GM18526 (cell line): ENCODE measurements around the gene KCNJ1.

Source experiments
- POLR2A ChIP-seq: IDR thresholded peaks from 3 replicates; pipeline ENCODE4 v1.6.1; 2011; ENCODE audit not compliant: insufficient read length; ENCODE audit errors: extremely low read depth

The KCNJ1 gene

DNA sequence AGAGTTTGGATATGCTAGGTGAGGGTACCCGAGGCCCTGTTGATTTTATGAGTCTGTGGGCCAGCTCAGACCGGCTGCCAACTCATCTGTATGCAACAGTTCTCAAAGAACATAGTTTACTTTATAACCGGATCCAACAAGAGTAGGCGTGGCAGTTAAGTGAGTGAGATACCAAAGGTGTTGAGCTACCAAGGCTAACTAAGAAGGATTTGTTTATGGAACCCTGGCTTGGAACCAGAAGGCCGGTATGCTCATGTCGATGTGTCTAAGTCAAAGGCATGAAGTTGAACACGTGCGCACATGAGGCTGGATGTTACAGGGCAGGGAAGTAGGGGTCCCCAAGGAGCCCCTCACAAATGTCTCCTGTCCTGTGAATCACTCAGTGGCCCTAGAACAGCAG, at the start of gene KCNJ1:
KCNJ1 (minus strand) TSS at position 20 of the 400 bp plus-strand sequence. CDS start 27,053 bp downstream, outside the sequence.
- TF ChIP-seq POLR2A = no peak

DNA sequence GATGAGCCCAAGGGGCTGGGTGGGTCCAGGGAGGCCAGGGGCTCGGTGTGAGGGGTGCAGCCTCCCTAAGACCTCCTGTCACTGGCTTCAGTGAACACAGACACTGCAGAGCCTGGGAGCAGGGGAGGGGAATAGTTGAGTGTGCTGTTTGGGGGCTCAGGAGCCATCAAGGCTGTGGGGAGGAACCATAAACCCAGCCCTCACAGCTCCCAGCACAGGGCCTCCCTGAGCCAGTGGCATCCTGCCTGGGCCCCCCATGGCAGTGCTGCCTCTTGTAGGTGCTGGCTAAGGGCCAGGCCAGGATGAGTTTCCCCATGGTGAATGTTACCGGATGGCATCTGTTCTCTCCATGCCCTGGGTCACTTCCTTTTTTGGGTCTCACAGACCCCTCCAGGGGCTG, 49.6 kb upstream of the KCNJ1 start:
- no peak for TF ChIP-seq POLR2A

DNA sequence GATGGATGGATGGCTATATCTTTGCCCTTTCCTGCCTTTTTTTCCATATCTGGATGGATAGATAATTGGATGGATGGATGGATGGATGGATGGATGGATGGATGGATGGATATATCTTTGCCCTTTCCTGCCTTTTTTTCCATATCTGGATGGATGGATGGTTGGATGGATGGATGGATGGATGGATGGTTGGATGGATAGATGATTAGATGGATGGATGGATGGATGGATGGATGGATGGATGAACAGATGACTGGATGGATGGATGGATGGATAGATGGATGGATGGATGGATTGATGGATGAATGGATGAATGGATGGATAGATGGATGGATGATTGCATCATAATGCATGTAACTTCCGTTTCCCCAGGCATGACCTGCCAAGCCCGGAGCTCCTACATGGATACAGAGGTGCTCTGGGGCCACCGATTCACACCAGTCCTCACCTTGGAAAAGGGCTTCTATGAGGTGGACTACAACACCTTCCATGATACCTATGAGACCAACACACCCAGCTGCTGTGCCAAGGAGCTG, 49.0 kb upstream of the KCNJ1 start:
- no peak for TF ChIP-seq POLR2A

DNA sequence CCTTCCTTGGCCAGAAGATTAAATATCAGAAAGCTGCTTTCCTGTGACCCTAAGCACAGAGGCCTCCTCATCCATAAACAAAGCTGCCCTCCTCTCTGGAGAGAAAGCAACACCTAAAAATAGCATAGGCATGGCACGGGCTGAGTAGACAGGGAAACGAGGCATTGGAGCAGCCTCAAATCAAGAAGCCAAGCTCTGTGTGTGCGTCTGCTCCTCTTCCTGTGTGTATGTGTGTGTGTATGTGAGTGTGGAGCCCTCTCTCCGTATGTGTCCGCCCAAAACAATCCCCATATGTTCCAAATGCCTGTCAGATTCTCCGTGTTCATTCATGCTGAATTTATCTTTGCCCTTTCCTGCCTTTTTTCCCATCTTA, 48.0 kb upstream of the KCNJ1 start:
- TF ChIP-seq POLR2A = no peak

DNA sequence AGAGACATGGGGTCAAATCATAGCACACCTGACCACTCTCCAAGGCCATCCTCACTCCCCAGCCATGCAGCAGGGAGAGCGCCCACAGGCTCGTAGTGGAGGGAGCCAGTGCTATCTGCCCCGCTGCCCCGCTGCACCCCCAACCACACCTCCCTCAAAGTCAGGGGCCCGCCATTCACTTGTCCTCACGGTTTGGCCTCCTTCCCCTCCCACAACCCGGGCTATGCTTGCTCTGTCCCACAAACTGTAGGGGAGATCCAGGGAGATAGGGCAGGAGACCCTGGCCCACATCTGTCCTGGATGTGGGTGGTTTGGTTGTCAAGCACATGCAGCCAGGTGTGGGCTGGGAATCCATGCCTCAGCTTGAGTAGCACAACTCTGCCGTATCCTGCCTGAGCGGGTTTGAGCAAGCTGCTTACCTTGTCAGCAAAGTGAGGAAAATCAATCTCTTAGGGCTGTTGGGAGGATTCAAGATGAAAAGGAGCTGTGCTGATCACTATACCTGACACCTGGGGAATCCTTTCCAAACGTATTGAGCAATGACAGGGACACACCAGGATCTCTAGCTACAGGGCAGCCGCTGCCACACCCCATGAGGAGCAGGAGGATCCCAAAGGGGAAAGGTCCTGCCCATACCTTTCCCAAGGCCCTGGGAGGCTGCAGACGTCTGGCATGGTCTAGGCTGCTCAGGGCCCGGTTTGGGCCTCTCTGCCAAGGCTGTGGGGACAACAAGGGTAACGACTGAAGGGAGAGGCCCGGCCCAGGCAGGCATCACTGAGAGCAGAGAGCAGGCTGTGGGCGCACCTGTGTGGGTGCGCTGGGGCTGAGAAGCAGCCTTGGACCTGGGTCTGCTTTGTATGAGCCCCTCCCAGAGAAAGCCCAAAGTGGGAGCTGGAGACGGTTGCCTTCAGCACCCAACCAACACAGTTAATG, 47.4 kb upstream of the KCNJ1 start:
- TF ChIP-seq POLR2A = no peak

DNA sequence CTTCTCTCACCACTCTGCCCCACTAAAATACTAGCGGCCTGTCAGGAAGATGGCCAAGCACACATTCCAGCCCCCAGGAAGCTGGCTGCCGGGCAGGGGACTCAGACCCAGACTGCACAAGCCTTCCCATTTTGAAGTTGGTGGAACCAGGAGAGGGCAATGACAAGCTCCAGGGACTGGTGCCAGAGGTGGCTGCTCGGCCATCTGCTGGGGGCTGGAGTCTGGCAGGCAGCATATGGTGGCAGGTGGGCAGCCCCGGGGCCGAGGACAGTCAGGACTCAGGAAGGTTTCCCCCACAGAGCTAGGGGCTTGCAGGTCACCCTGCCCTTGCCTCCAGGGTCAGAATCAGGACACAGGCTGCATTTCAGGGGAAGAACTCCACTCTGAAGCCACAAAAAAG, 46.7 kb upstream of the KCNJ1 start:
- no peak for TF ChIP-seq POLR2A

DNA sequence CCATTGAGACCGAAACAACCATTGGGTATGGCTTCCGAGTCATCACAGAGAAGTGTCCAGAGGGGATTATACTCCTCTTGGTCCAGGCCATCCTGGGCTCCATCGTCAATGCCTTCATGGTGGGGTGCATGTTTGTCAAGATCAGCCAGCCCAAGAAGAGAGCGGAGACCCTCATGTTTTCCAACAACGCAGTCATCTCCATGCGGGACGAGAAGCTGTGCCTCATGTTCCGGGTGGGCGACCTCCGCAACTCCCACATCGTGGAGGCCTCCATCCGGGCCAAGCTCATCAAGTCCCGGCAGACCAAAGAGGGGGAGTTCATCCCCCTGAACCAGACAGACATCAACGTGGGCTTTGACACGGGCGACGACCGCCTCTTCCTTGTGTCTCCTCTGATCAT, 44.6 kb upstream of the KCNJ1 start:
- TF ChIP-seq POLR2A = no peak

DNA sequence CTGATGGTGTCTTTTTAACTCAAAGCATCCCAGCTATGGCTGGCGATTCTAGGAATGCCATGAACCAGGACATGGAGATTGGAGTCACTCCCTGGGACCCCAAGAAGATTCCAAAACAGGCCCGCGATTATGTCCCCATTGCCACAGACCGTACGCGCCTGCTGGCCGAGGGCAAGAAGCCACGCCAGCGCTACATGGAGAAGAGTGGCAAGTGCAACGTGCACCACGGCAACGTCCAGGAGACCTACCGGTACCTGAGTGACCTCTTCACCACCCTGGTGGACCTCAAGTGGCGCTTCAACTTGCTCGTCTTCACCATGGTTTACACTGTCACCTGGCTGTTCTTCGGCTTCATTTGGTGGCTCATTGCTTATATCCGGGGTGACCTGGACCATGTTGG, 44.1 kb upstream of the KCNJ1 start:
- no peak for TF ChIP-seq POLR2A

DNA sequence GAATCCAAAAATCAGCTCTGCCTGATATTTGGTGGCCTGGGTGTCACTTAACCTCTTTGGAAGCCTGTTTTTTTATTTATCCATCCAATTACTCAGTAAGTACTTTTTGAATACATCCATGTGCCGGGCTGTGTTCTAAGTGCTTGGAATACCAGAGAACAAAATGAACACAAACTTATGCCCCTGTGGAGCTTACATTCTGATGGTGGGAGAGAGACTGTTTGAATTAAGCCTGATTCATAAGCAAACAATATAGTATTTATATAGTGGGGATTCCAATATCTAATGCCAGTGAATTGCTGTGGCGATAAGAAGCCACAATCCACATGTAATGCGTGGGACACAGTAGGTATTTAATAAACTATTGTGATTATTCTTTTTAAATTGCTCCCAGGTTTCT, 43.5 kb upstream of the KCNJ1 start:
- no peak for TF ChIP-seq POLR2A

DNA sequence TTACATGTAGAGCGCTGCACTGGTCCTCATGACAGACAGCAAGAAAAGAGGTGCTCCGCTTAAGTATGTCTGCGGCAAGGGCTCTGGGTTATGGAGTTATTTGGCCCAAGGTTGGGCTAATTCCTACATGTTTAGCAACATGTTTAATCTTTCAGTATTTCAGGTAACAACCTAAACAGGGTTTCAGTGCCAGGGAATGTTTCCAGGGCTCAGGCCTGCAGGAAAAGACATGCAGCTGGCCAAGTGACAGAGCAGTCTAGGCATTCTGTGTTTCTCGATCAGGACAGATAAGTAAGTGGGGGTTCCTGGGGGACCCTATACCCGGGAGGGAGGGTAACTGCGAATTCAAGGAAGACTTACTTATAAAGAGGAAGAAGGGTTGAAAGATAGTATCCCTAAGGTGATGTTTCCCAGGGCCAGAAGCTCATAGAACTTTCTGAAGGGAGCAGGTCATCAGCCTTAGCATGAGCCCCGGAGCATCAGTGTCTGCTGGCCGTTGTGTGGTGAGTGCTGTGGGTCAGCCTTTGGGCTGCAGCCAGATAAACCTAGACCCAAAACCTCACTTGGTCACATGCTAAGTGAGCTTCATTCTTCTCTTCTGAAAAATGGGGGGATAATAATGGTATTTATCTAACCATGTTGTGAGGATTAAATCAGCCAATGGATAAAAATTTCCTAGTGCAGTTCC, 42.5 kb upstream of the KCNJ1 start:
- TF ChIP-seq POLR2A = no peak

DNA sequence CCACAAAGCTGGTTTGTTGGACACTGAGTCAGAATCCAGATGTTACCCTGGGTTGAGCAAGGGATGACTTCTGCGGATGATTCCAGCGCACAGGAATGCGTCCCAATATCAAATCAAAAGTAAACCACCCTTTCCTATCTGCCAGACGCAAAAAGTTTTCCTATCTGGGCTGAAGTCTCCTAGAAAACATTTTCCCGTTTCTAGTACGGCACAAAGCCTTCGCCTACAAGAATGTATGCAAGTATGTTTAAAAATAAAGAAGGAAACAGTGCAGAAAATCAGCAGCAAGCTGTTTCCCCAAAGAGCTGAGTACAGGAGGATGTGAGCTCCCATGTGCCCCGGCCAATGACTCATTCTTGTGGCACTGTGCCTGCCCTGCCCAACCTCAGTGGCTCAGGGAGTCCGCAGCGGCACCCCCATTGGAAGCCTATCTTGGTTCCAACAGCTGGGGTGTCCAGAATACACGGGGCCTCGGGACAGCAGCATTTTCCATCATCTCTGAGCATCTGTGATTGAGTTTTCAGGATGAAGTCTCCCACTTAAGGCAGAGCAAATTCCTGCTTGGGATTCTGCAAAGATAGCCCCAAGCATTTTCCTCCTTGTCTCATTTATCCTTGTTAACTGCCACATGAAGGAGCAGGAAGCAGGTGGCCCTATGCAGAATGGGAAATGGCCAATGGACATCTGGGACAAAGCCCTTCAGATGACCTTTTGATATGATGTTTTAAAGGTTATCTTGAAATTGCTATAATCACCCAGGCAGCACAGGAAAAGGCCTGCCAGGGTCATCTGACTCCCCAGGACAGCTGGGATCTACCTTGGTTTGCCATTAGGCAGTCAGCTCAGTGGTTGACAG, 41.5 kb upstream of the KCNJ1 start:
- no peak for TF ChIP-seq POLR2A

DNA sequence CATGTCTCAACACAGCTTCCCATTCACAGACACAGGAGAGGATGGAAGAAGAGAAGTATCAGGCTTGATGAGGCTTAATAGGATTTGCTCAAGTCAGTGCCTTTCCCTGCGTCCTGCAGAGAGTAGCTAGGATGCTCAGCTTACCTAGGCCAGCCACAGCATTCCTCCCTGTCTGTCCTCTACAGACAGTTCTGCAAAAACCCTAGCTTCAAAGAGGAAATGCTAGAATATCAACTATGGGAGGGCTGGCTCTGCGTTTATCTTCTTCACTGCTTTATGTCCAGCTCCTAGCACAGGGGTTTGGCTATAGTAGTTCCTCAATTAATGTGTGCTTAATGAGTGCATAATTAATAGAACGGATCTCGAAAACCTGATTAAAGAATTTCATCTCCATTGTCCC, 40.5 kb upstream of the KCNJ1 start:
- TF ChIP-seq POLR2A = no peak

DNA sequence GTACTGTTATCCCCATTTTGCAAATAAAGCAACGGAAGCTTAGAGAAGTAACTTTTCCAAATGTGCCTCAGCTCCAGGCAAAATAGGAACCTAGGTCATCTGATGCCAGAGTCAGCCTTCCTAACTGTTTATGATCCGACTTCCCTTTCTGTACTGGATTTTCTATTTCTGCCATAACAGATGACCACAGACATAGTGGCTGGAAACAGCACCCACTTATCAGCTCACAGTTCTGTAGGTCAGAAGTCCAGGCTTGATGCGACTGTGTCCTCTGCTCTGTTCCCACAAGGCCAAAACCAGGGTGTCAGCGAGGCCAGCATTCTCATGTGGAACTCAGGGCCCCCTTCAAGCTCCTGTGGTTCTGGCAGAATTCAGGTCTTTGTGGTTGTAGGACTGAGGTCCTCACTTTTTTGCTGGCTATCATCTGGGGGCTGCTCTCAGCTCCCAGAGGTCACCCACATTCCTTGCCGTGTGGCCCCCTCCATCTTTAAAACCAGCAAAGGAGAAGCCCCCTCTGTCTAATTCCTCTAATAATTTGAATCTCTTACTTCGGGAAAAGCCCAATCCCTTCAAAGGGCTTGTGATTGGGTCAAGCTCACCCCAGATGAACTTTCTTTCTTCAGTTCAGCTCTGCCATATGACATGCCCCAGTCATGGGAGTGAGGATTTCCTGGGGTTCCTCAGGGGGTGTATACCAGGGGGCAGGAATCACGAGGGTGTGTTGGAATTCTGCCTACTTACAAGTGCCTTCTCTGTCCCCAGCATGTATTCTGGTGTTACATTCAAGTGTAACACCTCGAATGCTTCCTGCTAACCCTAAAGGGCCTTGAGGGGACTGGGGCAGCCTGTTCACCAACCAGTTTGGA, 39.3 kb upstream of the KCNJ1 start:
- no peak for TF ChIP-seq POLR2A
